NB4 (cell line): ENCODE data around the gene CCDC82.

ENCODE experiments used
- DNase-seq: peaks from one replicate; pipeline ENCODE4 v3.0.0; 2010; ENCODE audit warnings: low read depth
- H3K4me3 ChIP-seq: one replicate; pipeline ENCODE4 v1.5.1; 2011; ENCODE audit warnings: mild to moderate bottlenecking, low read depth, low read length, moderate library complexity
- MAX ChIP-seq: IDR thresholded peaks from 2 replicates; pipeline ENCODE4 v1.6.1; 2011; ENCODE audit warnings: low read depth, low read length
- MYC ChIP-seq: IDR thresholded peaks from 2 replicates; pipeline ENCODE4 v1.6.1; 2011; ENCODE audit warnings: low read depth, low read length
- POLR2A ChIP-seq: IDR thresholded peaks from 2 replicates; pipeline ENCODE4 v1.6.1; 2011; ENCODE audit warnings: mild to moderate bottlenecking; ENCODE audit not compliant: insufficient read length; ENCODE audit errors: extremely low read depth
- TF ChIP-seq, protein P1 (sequence below): IDR thresholded peaks from one replicate; pipeline ENCODE4 v1.5.1; 2012; ENCODE audit warnings: low read depth, low read length

The CCDC82 gene

DNA sequence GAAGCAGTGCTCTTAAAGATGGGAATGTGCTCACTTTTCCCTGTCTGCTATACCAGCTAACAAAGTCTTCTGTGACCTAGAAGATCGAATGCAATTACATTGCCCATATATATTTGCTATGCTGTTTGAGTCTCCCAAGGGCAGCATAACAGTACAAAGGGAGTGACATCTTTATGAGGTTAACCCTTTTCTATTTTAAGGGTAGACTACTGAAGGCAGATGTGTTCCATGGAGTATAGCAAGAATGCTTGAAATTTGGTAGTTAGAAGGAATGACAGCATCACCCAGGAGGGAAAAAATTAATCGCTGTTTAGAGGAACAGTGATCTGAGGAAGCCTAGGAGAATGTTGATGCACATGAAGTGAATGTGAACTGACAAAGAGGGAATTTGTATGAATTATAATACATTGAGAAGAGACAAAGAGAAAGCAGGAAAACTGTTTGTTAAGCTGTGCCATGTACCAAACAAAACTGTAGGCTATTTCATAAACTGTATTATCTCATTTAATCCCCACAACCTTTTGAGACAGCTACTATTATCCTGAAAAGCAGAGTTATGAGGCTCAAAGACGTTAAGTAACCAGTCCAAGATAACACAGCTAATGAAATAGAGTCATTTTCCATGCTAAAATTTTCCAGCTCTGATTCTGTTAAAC is 59.7 kb downstream of the CCDC82 start:
- DNase-seq = no peak
- no peak for TF ChIP-seq MAX
- no peak for TF ChIP-seq MYC
- TF ChIP-seq, protein P1, sequence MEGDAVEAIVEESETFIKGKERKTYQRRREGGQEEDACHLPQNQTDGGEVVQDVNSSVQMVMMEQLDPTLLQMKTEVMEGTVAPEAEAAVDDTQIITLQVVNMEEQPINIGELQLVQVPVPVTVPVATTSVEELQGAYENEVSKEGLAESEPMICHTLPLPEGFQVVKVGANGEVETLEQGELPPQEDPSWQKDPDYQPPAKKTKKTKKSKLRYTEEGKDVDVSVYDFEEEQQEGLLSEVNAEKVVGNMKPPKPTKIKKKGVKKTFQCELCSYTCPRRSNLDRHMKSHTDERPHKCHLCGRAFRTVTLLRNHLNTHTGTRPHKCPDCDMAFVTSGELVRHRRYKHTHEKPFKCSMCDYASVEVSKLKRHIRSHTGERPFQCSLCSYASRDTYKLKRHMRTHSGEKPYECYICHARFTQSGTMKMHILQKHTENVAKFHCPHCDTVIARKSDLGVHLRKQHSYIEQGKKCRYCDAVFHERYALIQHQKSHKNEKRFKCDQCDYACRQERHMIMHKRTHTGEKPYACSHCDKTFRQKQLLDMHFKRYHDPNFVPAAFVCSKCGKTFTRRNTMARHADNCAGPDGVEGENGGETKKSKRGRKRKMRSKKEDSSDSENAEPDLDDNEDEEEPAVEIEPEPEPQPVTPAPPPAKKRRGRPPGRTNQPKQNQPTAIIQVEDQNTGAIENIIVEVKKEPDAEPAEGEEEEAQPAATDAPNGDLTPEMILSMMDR = no peak
- no peak for TF ChIP-seq POLR2A
- no peak overlapping the region for H3K4me3 ChIP-seq

- no peak overlapping the region for H3K4me3 ChIP-seq
- TF ChIP-seq MYC (no peak), MAX (no peak), POLR2A (no peak)
- DNase-seq = no peak
These were observed 60.3 kb downstream of the CCDC82 start for GRCh38 chr11:96329419-96329818.

GRCh38 chr11:96328395-96329010 is 61.2 kb downstream of the CCDC82 start:
- TF ChIP-seq POLR2A = no peak
- TF ChIP-seq MAX = no peak
- TF ChIP-seq MYC = no peak
- TF ChIP-seq, protein P1 = no peak
- DNase-seq = no peak
- H3K4me3 ChIP-seq = no peak overlapping the region

DNA sequence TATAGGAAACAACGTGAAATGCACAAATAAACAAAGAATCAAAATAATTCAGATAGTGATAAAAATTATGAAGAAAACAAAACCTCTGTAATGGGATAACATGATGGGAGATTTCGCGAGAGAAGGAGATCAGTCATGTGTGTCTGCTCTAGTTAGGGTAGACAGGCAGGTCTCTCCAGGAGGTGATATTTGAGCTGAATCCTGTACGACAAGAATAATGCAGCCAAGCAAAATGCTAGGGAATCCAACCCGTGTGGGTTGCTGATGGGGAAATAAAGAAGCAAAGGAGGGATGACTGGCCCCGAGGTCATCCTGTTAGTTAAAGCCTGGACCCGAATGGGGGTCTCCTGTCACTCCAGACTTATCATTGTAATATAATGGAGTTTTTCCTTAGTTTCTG is 62.8 kb downstream of the CCDC82 start:
- TF ChIP-seq, protein P1 = no peak
- TF ChIP-seq MAX (no peak), POLR2A (no peak), MYC (no peak)
- DNase-seq = no peak

GRCh38 chr11:96324912-96325311 is 64.8 kb downstream of the CCDC82 start:
- no peak for DNase-seq
- TF ChIP-seq MAX (no peak), POLR2A (no peak), MYC (no peak)
- TF ChIP-seq, protein P1 = no peak
- H3K4me3 ChIP-seq = no peak overlapping the region

More for the DNA sequence above, 62.8 kb downstream of the CCDC82 start:
- H3K4me3 ChIP-seq = no peak overlapping the region

DNA sequence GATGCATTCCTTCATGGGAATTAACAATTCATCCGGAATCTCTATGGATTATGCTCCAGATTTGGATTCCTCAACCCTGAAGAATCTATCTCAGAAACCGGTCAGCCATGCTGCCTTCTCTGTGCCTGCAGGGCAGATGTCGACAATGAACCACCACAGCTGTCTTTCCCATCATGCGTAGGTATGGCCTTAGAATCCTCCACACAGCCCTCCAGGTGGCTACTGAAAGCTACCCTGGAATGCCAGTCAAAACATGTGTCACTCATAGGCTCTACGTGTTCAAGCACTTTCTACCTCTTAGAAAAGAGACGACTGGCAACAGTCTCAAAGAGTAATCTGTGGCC is 66.1 kb downstream of the CCDC82 start:
- H3K4me3 ChIP-seq = no peak overlapping the region
- no peak for DNase-seq
- TF ChIP-seq POLR2A = no peak
- no peak for TF ChIP-seq MYC
- TF ChIP-seq, protein P1 = no peak
